Hematopoietic multipotent progenitor cell (in vitro differentiated cells): ENCODE results near the gene PRR19. TPM values are rescaled to one million over a fixed set of nuclear protein-coding genes. Genes with fewer than 3 reads are reported as not detected.
A peak's percentile ranks its signal among the peaks of the same experiment; 100 is the strongest.

Source experiments
- DNase-seq, 3 donors: peaks; one replicate each; pipeline ENCODE4 v3.0.0-alpha.2; 2011 to 2015; ENCODE audit warnings: low read depth in 2 of 3, low spot score in 2 of 3
- total RNA-seq: library from RNA; depleted of rRNA; stranded (reverse); fragments of >200 nt; gene quantifications from one replicate; pipeline ENCODE4 v1.2.3, GENCODE V29; 2012

The PRR19 gene
- total RNA-seq, 1 donor = 0.54 TPM

DNA sequence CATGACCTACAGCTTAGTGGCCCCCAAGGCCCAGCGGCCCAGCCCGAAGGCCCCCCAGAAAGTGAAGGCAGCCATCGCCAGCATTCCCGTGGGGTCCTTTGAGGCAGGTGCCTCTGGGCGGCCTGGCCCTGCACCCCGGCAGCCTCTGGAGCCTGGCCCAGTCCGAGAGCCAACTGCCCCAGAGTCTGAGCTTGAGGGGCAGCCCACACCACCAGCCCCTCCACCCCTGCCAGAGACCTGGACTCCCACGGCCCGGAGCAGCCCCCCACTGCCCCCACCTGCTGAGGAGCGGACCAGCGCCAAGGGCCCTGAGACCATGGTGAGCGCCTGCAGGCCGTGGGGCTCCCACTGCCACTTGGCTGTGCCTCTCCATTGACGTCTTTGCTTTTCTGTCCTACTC is 9.0 kb upstream of the PRR19 start:
- DNase-seq = no peak

GRCh38 chr19:42293540-42293939 is 8.4 kb upstream of the PRR19 start:
- DNase-seq = no peak

GRCh38 chr19:42293948-42294347 is 8.0 kb upstream of the PRR19 start:
- no peak for DNase-seq

DNA sequence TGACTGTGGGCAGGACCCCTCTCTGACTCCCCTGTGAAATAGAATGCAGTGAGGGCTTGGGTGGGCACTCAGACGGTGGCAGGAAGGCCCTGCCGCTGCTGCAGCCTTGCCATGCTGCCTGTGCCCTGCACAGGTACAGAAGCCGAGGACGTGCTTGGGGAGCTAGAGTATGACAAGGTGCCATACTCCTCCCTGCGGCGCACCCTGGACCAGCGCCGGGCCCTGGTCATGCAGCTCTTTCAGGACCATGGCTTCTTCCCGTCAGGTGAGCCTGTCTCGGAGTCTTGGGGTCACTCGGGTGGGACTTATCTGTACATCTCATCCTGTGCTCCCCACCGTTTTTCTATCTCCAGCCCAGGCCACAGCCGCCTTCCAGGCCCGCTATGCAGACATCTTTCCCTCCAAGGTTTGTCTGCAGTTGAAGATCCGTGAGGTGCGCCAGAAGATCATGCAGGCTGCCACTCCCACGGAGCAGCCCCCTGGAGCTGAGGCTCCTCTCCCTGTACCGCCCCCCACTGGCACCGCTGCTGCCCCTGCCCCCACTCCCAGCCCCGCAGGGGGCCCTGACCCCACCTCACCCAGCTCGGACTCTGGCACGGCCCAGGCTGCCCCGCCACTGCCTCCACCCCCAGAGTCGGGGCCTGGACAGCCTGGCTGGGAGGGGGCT is 7.3 kb upstream of the PRR19 start:
- DNase-seq = no peak

- no peak for DNase-seq
These were observed 6.6 kb upstream of the PRR19 start for GRCh38 chr19:42295342-42295741.

DNA sequence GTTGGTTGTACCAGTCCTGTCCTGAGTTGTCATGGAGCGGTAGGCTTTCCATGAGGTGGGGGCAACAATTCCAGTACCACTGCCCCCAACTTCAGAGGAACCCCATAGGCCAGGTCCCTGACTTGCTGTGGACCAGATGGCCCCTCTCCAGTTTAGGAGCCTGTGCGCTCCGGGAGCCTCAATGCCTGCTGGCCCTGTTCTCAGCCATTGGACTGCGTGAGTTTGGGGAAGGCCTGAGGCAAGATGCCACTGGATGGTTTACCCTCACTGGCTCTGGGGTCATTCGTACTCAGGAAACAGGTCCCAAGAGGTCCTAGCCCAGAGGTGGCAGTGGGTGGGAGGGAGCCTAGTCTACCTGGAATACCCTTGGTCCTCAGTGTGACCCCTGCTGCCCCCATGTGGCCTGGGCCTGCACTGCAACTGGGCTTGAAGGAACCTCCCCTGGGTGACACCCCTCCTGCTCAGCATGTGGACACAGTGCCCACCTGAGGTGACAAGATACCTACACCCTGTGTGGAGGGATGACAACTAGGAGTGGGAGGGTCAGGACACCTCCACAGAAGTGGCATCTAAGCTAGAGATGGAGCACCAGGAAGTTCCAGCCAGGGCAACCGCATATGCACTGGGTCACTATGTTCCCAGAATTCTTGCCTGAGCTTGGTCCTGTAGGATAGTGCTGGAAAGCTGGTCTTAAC is 6.0 kb upstream of the PRR19 start:
- peak in 2 of 3 donors; percentile 68 to 83 for DNase-seq

GRCh38 chr19:42297039-42297438 is 4.9 kb upstream of the PRR19 start:
- DNase-seq = no peak

DNA sequence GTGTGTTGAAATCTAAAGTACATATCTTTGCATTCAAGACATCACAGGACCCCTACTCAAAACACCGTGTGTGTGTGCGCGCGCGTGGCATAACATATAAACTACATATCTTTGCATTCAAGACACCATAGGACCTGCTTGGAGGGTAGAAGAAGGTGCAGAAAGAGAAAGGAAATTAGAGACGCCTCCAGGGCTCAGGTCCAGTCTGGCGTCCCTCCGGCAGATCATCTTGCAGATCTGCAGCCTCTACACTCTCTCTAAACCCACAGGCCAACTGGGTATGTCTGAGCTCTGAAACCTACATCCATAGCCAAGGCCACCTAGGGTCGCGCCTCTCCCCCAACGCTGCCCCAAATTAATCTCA is 1.2 kb downstream of the PRR19 start:
- DNase-seq = no peak

- no peak for DNase-seq
These were observed 1.9 kb downstream of the PRR19 start for GRCh38 chr19:42303876-42304275.

- DNase-seq = no peak
These were observed 4.7 kb downstream of the PRR19 start for GRCh38 chr19:42306646-42307045.

GRCh38 chr19:42309686-42310085 is 7.8 kb downstream of the PRR19 start:
- DNase-seq = no peak

DNA sequence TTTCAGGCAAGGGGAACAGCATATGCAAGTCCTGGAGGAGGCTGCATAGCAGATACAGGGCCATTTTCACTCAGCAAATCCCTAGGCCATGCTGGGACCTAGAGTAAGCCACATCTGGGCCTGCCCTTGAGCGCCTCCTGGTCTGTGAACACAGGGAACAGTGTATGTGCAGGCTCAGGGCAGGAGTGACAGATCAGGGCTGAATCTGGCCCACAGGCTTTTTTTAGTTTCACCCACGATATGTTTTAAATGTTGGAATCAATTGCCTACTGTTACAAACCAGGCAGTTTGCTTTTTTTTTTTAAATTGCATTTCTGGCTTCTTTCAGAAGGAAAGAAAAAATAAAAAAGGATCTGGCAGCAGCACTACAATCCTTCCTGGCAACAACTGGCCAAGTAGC is 9.7 kb downstream of the PRR19 start:
- no peak for DNase-seq

DNA sequence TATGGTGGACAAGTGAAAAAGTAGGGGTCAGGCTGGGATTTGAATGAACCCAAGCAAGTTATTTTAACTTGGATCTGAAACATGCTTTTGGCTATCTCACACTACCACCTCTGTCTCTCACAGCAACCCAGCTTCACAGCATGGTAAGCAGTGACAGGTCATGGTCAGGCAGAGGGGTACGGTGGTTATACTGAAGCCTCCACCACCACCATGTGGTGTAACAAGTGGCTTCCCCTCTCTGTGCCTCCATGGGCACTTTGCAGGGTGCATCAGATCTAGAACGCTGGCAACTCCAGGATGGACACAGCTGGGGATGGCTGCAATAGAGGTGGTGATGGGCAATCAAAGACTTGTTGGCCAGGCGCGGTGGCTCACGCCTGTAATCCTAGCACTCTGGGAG is 10.4 kb downstream of the PRR19 start:
- DNase-seq = no peak

GRCh38 chr19:42313096-42313839 is 11.3 kb downstream of the PRR19 start, which contains the start of gene TMEM145:
TMEM145 (plus strand) TSS chr19:42313309; CDS start chr19:42313377, 68 bp downstream.
- DNase-seq = peak in 2 of 3 donors; percentile 54 to 62

GRCh38 chr19:42313840-42314755 is 12.2 kb downstream of the PRR19 start:
- DNase-seq = no peak

GRCh38 chr19:42315024-42315423 is 13.1 kb downstream of the PRR19 start:
- no peak for DNase-seq

DNA sequence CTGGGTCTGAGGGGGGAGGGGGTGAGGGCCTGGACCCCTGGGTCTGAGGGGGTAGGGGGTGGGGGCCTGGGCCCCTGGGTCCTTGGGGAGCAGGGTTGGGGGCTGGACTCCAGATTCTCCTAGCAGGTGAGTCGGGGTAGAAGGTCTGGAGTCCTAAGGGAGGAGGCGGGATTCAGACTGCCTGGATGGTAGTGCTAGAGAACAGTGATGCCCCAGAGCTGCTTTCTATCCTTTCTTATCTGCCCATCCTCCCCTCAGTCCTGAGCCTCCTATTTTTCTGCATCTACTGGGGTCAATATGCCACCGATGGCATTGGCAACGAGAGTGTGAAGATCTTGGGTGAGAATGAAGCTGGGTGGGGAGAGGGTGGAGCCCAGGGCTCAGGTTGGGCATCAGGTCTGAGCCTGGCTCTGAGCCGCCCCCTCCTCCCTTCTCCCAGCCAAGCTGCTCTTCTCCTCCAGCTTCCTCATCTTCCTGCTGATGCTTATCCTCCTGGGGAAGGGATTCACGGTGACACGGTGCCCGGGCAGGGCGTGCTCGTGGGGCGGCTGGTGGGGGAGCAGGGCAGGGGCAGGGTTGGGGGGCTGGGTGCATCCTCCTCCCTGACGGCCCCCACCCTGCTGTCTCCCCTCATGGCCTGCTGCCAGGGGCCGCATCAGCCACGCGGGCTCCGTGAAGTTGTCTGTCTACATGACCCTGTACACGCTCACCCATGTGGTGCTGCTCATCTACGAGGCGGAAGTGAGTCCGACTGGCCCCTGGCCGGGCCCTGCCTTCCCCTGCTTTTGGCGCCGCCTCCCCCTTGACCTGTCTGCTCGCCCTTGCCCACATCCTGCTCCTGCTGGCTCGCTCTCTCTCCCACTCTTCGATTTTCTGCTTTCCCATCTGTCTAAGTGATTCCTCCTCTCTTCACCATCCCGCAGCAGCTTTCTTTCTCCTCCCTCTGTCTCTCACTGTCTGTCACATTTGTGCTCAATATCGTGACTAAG is 14.6 kb downstream of the PRR19 start:
- DNase-seq = no peak

DNA sequence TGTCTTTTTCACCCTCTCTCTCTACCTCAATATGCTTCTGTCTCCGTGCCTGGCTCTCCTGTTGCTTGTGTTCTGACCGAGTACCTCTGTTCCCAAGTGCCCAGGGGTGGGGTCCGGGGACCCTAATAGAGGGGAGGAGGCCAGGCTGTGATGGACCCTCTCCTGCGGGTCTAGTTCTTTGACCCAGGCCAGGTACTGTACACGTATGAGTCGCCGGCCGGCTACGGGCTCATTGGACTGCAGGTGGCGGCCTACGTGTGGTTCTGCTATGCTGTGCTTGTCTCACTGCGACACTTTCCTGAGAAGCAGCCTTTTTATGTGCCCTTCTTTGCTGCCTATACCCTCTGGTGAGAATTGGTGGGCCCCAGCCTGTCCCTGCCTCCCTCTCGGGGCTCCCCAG is 15.6 kb downstream of the PRR19 start:
- no peak for DNase-seq

GRCh38 chr19:42322305-42322704 is 20.4 kb downstream of the PRR19 start:
- no peak for DNase-seq

DNA sequence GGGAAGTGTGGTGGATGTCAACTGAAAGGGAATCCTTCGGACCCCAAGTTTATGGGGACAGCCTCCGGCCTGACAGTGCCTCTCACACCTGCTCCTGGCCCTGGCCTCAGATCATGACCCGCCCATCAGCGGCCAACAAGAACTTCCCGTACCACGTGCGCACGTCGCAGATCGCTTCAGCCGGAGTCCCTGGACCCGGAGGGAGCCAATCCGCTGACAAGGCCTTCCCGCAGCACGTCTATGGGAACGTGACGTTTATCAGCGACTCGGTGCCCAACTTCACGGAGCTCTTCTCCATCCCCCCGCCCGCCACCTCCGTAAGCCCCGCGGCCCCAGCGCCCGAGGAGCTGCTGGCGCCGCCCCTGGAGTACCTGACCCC is 21.5 kb downstream of the PRR19 start:
- no peak for DNase-seq
